H1 (cell line): Measurements from ENCODE around the gene ARHGEF28. TPM values are rescaled to one million over a fixed set of nuclear protein-coding genes. Genes with fewer than 3 reads are reported as not detected.

ENCODE experiments used
- CTCF ChIA-PET: fragments of 300-600 bp; sonication (Branson Sonifier 250); formaldehyde crosslinking; loops from one replicate; lab custom pipeline; 2021; ENCODE audit not compliant: partially characterized antibody; lab: Charles Lee
- POLR2A ChIA-PET: fragments of 300-600 bp; sonication (Branson Sonifier 250); formaldehyde crosslinking; loops from one replicate; lab custom pipeline; 2021; ENCODE audit warnings: inconsistent platforms; ENCODE audit not compliant: partially characterized antibody; lab: Charles Lee
- DNase-seq, 2 experiments: peaks; one replicate each; pipeline versions ENCODE4 v3.0.0 to v3.0.0-alpha.2; 2010 to 2022; ENCODE audit warnings: low spot score in 2 of 2, low read depth in 1 of 2, mixed read lengths in 1 of 2
- FAIRE-seq: peaks from 2 replicates; lab custom pipeline; 2011; peaks lifted over from hg19 to GRCh38; lab: Jason Lieb, UNC
- H2AFZ ChIP-seq: 2 replicates; pipeline ENCODE4 v1.8.1; 2012; ENCODE audit warnings: low read length, inconsistent platforms
- H2AK5ac ChIP-seq: 2 replicates; pipeline ENCODE4 v1.6.1; 2013; ENCODE audit warnings: low read depth, low read length
- H2BK120ac ChIP-seq: replicated peaks from 2 replicates; pipeline ENCODE3; 2013; ENCODE audit warnings: low read depth, low read length, inconsistent platforms
- H2BK12ac ChIP-seq: 2 replicates; pipeline ENCODE4 v1.6.1; 2013; ENCODE audit warnings: low read depth, low read length
- H2BK15ac ChIP-seq: 2 replicates; pipeline ENCODE4 v1.6.1; 2013; ENCODE audit warnings: low read length
- H2BK20ac ChIP-seq: 2 replicates; pipeline ENCODE4 v1.6.1; 2013; ENCODE audit warnings: low read length
- H2BK5ac ChIP-seq: 2 replicates; pipeline ENCODE4 v1.6.1; 2013; ENCODE audit warnings: low read depth, low read length
- H3K14ac ChIP-seq: 2 replicates; pipeline ENCODE4 v1.6.1; 2013; ENCODE audit warnings: inconsistent platforms; ENCODE audit not compliant: insufficient read length
- H3K18ac ChIP-seq: 2 replicates; pipeline ENCODE4 v1.6.1; 2013; ENCODE audit warnings: low read length; ENCODE audit errors: extremely low read depth
- H3K23ac ChIP-seq: 2 replicates; pipeline ENCODE4 v1.6.1; 2013; ENCODE audit warnings: inconsistent platforms; ENCODE audit not compliant: insufficient read length
- H3K23me2 ChIP-seq: 2 replicates; pipeline ENCODE4 v1.6.1; 2013; ENCODE audit warnings: low read depth, low read length
- H3K27ac ChIP-seq: 2 replicates; pipeline ENCODE4 v1.6.1; 2011; ENCODE audit warnings: low read depth, low read length, inconsistent platforms
- H3K27me3 ChIP-seq, 4 experiments: replicated peaks in 1 of 4; 1 replicate in 1 of 4; 2 replicates in 3 of 4; pipeline versions ENCODE4 v1.6.1 to v1.8.1; 2011 to 2013; ENCODE audit warnings: low read length in 3 of 4, mild to moderate bottlenecking in 3 of 4, inconsistent platforms in 2 of 4, mixed read lengths in 2 of 4, moderate library complexity in 1 of 4; ENCODE audit not compliant: control insufficient read depth in 3 of 4, insufficient read depth in 3 of 4; ENCODE audit errors: extremely low read depth in 1 of 4
- H3K36me3 ChIP-seq, 4 experiments: 2 replicates each; pipeline versions ENCODE4 v1.6.1 to v1.8.1; 2011 to 2013; ENCODE audit warnings: mild to moderate bottlenecking in 4 of 4, low read length in 3 of 4, moderate library complexity in 2 of 4, control low read depth in 1 of 4, inconsistent platforms in 1 of 4; ENCODE audit not compliant: insufficient read depth in 4 of 4, control insufficient read depth in 2 of 4
- H3K4ac ChIP-seq: replicated peaks from 2 replicates; pipeline ENCODE3; 2013; ENCODE audit warnings: low read length, low read depth, mixed read lengths, inconsistent platforms; ENCODE audit not compliant: insufficient read length
- H3K4me1 ChIP-seq, 4 experiments: replicated peaks in 1 of 4; 1 replicate in 1 of 4; 2 replicates in 3 of 4; pipeline versions ENCODE4 v1.6.1 to v1.8.1; 2011 to 2013; ENCODE audit warnings: low read length in 3 of 4, inconsistent platforms in 2 of 4, mixed read lengths in 1 of 4; ENCODE audit not compliant: insufficient read depth in 4 of 4, control insufficient read depth in 3 of 4
- H3K4me2 ChIP-seq, 2 experiments: 2 replicates each; pipeline versions ENCODE4 v1.6.1 to v1.8.1; 2011 to 2013; ENCODE audit warnings: low read depth in 2 of 2, low read length in 2 of 2, control low read depth in 1 of 2, inconsistent platforms in 1 of 2, mild to moderate bottlenecking in 1 of 2; ENCODE audit not compliant: insufficient read depth in 1 of 2
- H3K4me3 ChIP-seq, 4 experiments: fragments of 200-600, 300-600 bp in 1 of 4; sonication (generic), shearing (Covaris generic), sonication (Bioruptor Twin) in 1 of 4; 2 replicates each; pipeline versions ENCODE4 v1.5.1 to v1.8.1; 2011 to 2016; ENCODE audit warnings: low read length in 4 of 4, low read depth in 3 of 4, control low read depth in 2 of 4, inconsistent platforms in 2 of 4, mild to moderate bottlenecking in 2 of 4, mixed read lengths in 1 of 4, moderate library complexity in 1 of 4; ENCODE audit not compliant: insufficient read depth in 2 of 4; ENCODE audit errors: extremely low read depth in 1 of 4
- H3K56ac ChIP-seq: replicated peaks from 2 replicates; pipeline ENCODE3; 2013; ENCODE audit warnings: low read depth, mild to moderate bottlenecking, mixed read lengths, low read length, inconsistent platforms; ENCODE audit not compliant: insufficient read length
- H3K79me1 ChIP-seq: 2 replicates; pipeline ENCODE4 v1.6.1; 2013; ENCODE audit warnings: low read depth, low read length, control low read depth
- H3K79me2 ChIP-seq, 2 experiments: 2 replicates each; pipeline versions ENCODE4 v1.6.1 to v1.8.1; 2012 to 2013; ENCODE audit warnings: low read length in 2 of 2, mild to moderate bottlenecking in 2 of 2, inconsistent platforms in 1 of 2; ENCODE audit not compliant: insufficient read depth in 2 of 2, control insufficient read depth in 1 of 2
- H3K9ac ChIP-seq, 4 experiments: replicated peaks in 1 of 4; 1 replicate in 1 of 4; 2 replicates in 3 of 4; pipeline versions ENCODE4 v1.6.1 to v1.8.1; 2011 to 2013; ENCODE audit warnings: low read depth in 3 of 4, low read length in 3 of 4, control low read depth in 2 of 4, mild to moderate bottlenecking in 2 of 4, moderate library complexity in 2 of 4, inconsistent platforms in 1 of 4; ENCODE audit errors: extremely low read depth in 1 of 4
- H3K9me3 ChIP-seq, 2 experiments: 2 replicates each; pipeline versions ENCODE4 v1.6.1 to v1.8.1; 2012 to 2013; ENCODE audit warnings: mild to moderate bottlenecking in 2 of 2, moderate library complexity in 2 of 2, control low read depth in 1 of 2, inconsistent platforms in 1 of 2, low read depth in 1 of 2, low read length in 1 of 2, mixed read lengths in 1 of 2; ENCODE audit not compliant: insufficient read depth in 2 of 2
- H4K20me1 ChIP-seq, 2 experiments: replicated peaks in 1 of 2; 2 replicates each; pipeline versions ENCODE3 to v1.8.1; 2011 to 2013; ENCODE audit warnings: inconsistent platforms in 2 of 2, low read length in 2 of 2, mild to moderate bottlenecking in 1 of 2; ENCODE audit not compliant: insufficient read depth in 2 of 2, control insufficient read depth in 1 of 2
- H4K5ac ChIP-seq: 2 replicates; pipeline ENCODE4 v1.6.1; 2013; ENCODE audit warnings: low read length, low read depth, mixed read lengths, inconsistent platforms; ENCODE audit not compliant: insufficient read length
- H4K8ac ChIP-seq: 2 replicates; pipeline ENCODE4 v1.8.0; 2013; ENCODE audit warnings: mild to moderate bottlenecking, moderate library complexity, low read length, inconsistent platforms; ENCODE audit not compliant: insufficient read depth; ENCODE audit errors: extremely low read depth
- H4K91ac ChIP-seq: replicated peaks from 2 replicates; pipeline ENCODE3; 2013; ENCODE audit warnings: low read length, mixed read lengths, inconsistent platforms; ENCODE audit not compliant: insufficient read length
- ASH2L ChIP-seq: fragments of 200-600, 300-600 bp; sonication (generic); IDR thresholded peaks from one replicate; pipeline ENCODE4 v1.7.1; 2017; ENCODE audit warnings: low read length
- CHD2 ChIP-seq: IDR thresholded peaks from 2 replicates; pipeline ENCODE4 v1.6.1; 2012; ENCODE audit warnings: low read length, improper control_type of control experiment
- CTBP2 ChIP-seq: IDR thresholded peaks from 2 replicates; pipeline ENCODE4 v1.7.0; 2011; ENCODE audit warnings: borderline replicate concordance, mild to moderate bottlenecking, moderate library complexity, mixed read lengths, low read length; ENCODE audit not compliant: insufficient read depth, insufficient read length
- JUN ChIP-seq: IDR thresholded peaks from 2 replicates; pipeline ENCODE4 v1.6.1; 2011; ENCODE audit warnings: low read depth, mild to moderate bottlenecking, improper control_type of control experiment, low read length
- JUND ChIP-seq: IDR thresholded peaks from 2 replicates; pipeline ENCODE4 v1.6.1; 2011; ENCODE audit warnings: mild to moderate bottlenecking, improper control_type of control experiment, low read length
- MAX ChIP-seq: IDR thresholded peaks from 2 replicates; pipeline ENCODE4 v1.6.1; 2012; ENCODE audit warnings: inconsistent platforms
- NANOG ChIP-seq: IDR thresholded peaks from 2 replicates; pipeline ENCODE4 v1.6.1; 2011; ENCODE audit warnings: low read length, low read depth, mild to moderate bottlenecking, inconsistent platforms; ENCODE audit not compliant: insufficient read depth, poor library complexity, severe bottlenecking
- POU5F1 ChIP-seq: IDR thresholded peaks from 2 replicates; pipeline ENCODE4 v1.6.1; 2011; ENCODE audit warnings: low read depth, mild to moderate bottlenecking, low read length, moderate library complexity
- RAD21 ChIP-seq, 2 experiments: IDR thresholded peaks in 1 of 2; conservative IDR thresholded peaks in 1 of 2; 2 replicates each; pipeline ENCODE4 v1.6.1; 2011; ENCODE audit warnings: low read depth in 2 of 2, low read length in 2 of 2, improper control_type of control experiment in 1 of 2, inconsistent platforms in 1 of 2, mild to moderate bottlenecking in 1 of 2, moderate library complexity in 1 of 2
- SAP30 ChIP-seq: fragments of 300-600 bp; sonication (generic); IDR thresholded peaks from 2 replicates; pipeline ENCODE4 v1.7.1; 2012; ENCODE audit warnings: low read length, moderate library complexity, mild to moderate bottlenecking, inconsistent platforms; ENCODE audit not compliant: insufficient read depth, insufficient replicate concordance
- SIX5 ChIP-seq: IDR thresholded peaks from 2 replicates; pipeline ENCODE4 v1.6.1; 2011; ENCODE audit warnings: mild to moderate bottlenecking, low read depth, low read length
- TEAD4 ChIP-seq: IDR thresholded peaks from 2 replicates; pipeline ENCODE4 v1.6.1; 2012; ENCODE audit warnings: low read depth, low read length, inconsistent platforms, mixed read lengths
- YY1 ChIP-seq: IDR thresholded peaks from 2 replicates; pipeline ENCODE4 v1.6.1; 2011; ENCODE audit warnings: low read depth, mild to moderate bottlenecking, low read length
- WGBS, 2 experiments: shearing (Covaris generic) in 1 of 2; methylation state at CpG; one replicate each; pipeline versions ENCODE4 v1.1.6 to v1.1.7; 2013 to 2015; ENCODE audit warnings: low lambda C conversion rate in 2 of 2, mixed read lengths in 2 of 2, inconsistent platforms in 1 of 2, low coverage in 1 of 2, missing lambda C conversion rate in 1 of 2; ENCODE audit not compliant: insufficient replicate concordance in 2 of 2, insufficient coverage in 1 of 2, insufficient read length in 1 of 2; ENCODE audit errors: extremely low coverage in 1 of 2, missing lambda C conversion rate in 1 of 2; 5-methylcytosine and 5-hydroxymethylcytosine counted together
- polyA plus RNA-seq, 7 experiments: library from polyadenylated mRNA; depleted of rRNA in 3 of 7; stranded (reverse) in 5 of 7; unstranded in 2 of 7; fragments of >200 nt in 5 of 7; fragments of 200-250 nt in 2 of 7; gene quantifications; 1 replicate in 5 of 7; 2 replicates in 1 of 7; 4 replicates in 1 of 7; pipeline versions ENCODE4 v1.2.1 to v1.2.3, GENCODE V29; 2011 to 2013; ENCODE audit warnings: missing spikeins in 2 of 7, mixed read lengths in 2 of 7
- total RNA-seq: library from RNA; stranded (reverse); fragmentation: NEBNext Ultra II Directional; extraction: Animal tissue kit (Norgen Biotek cat#: 25700); gene quantifications from 2 replicates; pipeline ENCODE4 v1.2.1, GENCODE V29; 2021

The ARHGEF28 gene
- total and polyA plus RNA-seq, 2 of the 8 experiments (the other 6 are each of a cell fraction or from before 2014, with no cell fraction given): 0.33 to 1.0 TPM

- CTCF ChIA-PET: interaction anchor here (1.1 kb wide), 1 partner anchor 35 kb away, joined by 3 read pairs; no protein-coding TSS in a partner anchor
- no peak for FAIRE-seq
- TF ChIP-seq NANOG (no peak), SIX5 (no peak), JUND (no peak), ASH2L (no peak), CTBP2 (no peak), CHD2 (no peak), TEAD4 (no peak), SAP30 (no peak), JUN (no peak), RAD21 (IDR thresholded peaks at IDR 0.05 in 1 of 2, conservative IDR thresholded peaks at IDR 0.05 in 1 of 2; ENCODE audit: low read depth in 2 of 2, low read length in 2 of 2) (no peak), YY1 (no peak), MAX (no peak), POU5F1 (no peak)
These were observed 121.8 kb downstream of the ARHGEF28 start for GRCh38 chr5:73747696-73748380.

More at GRCh38 chr5:73747696-73748380, 121.8 kb downstream of the ARHGEF28 start:
- Histone ChIP-seq H2BK5ac (no peak overlapping the region), H2AFZ (no peak overlapping the region), H3K9me3 (no peaks in the 10 kb centered on the region), H3K4me2 (no peak overlapping the region), H3K36me3 (no peaks in the 10 kb centered on the region), H2BK15ac (no peak overlapping the region), H2BK20ac (no peak overlapping the region), H3K14ac (no peak overlapping the region), H3K4me3 (no peak overlapping the region), H3K79me1 (no peaks in the 10 kb centered on the region), H3K23ac (no peak overlapping the region), H3K56ac (no peak overlapping the region), H4K5ac (no peak overlapping the region), H2BK120ac (no peak overlapping the region), H2BK12ac (no peak overlapping the region), H3K27me3 (no peaks in the 10 kb centered on the region), H3K27ac (no peak overlapping the region), H3K4ac (no peak overlapping the region), H3K23me2 (no peaks in the 10 kb centered on the region), H3K18ac (no peak overlapping the region), H3K79me2 (no peaks in the 10 kb centered on the region), H4K8ac (no peak overlapping the region), H2AK5ac (no peak overlapping the region), H4K20me1 (no peaks in the 10 kb centered on the region), H4K91ac (no peak overlapping the region), H3K4me1 (peaks cover 0 to 2% (median 0%) of the 10 kb centered on the region in 4 experiments; a peak in 1 of 7 replicates), H3K9ac (no peak overlapping the region)
- 89% methylated on average over 7 of the region's 7 CpGs; no CpG with 5 or more reads in 1 of the 2 experiments for WGBS, 2 experiments
- POLR2A ChIA-PET: interaction anchor here (0.9 kb wide), 1 partner anchor 10 kb away, joined by 3 read pairs; no protein-coding TSS in a partner anchor
- DNase-seq: no peak
